Prostate gland (tissue), 2 donors: ENCODE data around the gene TEX53.

Experiments used
- CTCF ChIP-seq, 4 experiments: fragments of 200-600 bp in 2 of 4; fragments of 450-650 bp in 2 of 4; sonication (generic) in 2 of 4; IDR thresholded peaks; 1 replicate in 3 of 4; 2 replicates in 1 of 4; pipeline ENCODE4 v1.5.1; 2016 to 2019; ENCODE audit warnings: antibody characterized with exemption in 4 of 4, mild to moderate bottlenecking in 2 of 4, moderate library complexity in 2 of 4
- POLR2AphosphoS5 ChIP-seq: sonication (generic); formaldehyde crosslinking; IDR thresholded peaks from one replicate; pipeline ENCODE4 v1.6.1; 2017; ENCODE audit warnings: antibody characterized with exemption

DNA sequence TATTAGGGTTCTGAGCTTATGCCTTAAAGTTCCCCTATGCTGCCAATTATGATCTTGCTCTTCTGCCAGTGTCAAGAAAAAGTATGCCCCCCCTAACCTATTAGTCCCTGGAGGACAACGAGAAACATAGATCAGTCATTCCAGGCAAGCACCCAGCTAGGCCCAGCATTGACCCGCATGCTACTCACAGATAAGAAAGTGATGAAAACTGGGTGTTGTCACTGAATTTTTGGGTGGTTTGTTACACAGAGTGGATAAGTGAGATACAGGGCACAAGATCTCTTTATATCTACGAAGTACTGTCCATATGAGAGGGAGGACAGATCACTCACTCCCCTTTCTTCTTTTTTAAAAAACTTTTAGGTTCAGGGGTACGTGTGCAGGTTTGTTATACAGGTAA lies 30.8 kb upstream of the TEX53 start:
- TF ChIP-seq CTCF (IDR thresholded peaks at IDR 0.05) (no peak), POLR2AphosphoS5 (no peak)
